Measurements from ENCODE around the gene EPX.

DNA sequence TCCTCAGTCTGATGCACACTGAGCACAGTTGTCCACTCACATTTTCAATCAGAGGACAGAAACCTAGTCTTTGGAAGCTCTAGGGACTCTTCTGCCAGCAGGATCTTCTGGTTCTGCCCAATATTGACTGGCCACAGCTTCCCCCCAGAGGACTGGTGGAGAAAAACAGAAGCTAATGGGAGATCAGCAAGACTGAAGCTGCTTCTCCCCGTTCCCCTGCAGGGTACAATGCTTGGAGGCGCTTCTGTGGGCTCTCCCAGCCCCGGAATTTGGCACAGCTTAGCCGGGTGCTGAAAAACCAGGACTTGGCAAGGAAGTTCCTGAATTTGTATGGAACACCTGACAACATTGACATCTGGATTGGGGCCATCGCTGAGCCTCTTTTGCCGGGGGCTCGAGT lies 10.3 kb downstream of the EPX start:
- TF ChIP-seq, protein P1, sequence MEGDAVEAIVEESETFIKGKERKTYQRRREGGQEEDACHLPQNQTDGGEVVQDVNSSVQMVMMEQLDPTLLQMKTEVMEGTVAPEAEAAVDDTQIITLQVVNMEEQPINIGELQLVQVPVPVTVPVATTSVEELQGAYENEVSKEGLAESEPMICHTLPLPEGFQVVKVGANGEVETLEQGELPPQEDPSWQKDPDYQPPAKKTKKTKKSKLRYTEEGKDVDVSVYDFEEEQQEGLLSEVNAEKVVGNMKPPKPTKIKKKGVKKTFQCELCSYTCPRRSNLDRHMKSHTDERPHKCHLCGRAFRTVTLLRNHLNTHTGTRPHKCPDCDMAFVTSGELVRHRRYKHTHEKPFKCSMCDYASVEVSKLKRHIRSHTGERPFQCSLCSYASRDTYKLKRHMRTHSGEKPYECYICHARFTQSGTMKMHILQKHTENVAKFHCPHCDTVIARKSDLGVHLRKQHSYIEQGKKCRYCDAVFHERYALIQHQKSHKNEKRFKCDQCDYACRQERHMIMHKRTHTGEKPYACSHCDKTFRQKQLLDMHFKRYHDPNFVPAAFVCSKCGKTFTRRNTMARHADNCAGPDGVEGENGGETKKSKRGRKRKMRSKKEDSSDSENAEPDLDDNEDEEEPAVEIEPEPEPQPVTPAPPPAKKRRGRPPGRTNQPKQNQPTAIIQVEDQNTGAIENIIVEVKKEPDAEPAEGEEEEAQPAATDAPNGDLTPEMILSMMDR (IDR thresholded peaks at IDR 0.05) = no peak
- no peak for TF ChIP-seq POLR2A (IDR thresholded peaks at IDR 0.05)

Measured in esophagus squamous epithelium (tissue), 4 donors.